EL (cell line): Measurements from ENCODE around the gene CCSER1.

Source experiments
- DNase-seq: peaks from one replicate; pipeline ENCODE4 v3.0.0-alpha.2; 2016

The CCSER1 gene

GRCh38 chr4:90128961-90129495 lies 1.8 kb downstream of the CCSER1 start:
- DNase-seq = no peak

GRCh38 chr4:90130076-90130475 lies 2.9 kb downstream of the CCSER1 start:
- no peak for DNase-seq

GRCh38 chr4:90137555-90137954 lies 10.4 kb downstream of the CCSER1 start:
- no peak for DNase-seq

- no peak for DNase-seq
These were observed 14.9 kb downstream of the CCSER1 start for GRCh38 chr4:90142081-90142480.

GRCh38 chr4:90145319-90145718 lies 18.1 kb downstream of the CCSER1 start:
- DNase-seq = no peak

GRCh38 chr4:90146306-90146705 lies 19.1 kb downstream of the CCSER1 start:
- no peak for DNase-seq

GRCh38 chr4:90148574-90149148 lies 21.5 kb downstream of the CCSER1 start:
- no peak for DNase-seq

- DNase-seq = no peak
These were observed 24.8 kb downstream of the CCSER1 start for GRCh38 chr4:90152024-90152423.

GRCh38 chr4:90159193-90159592 lies 32.0 kb downstream of the CCSER1 start:
- DNase-seq = no peak

- no peak for DNase-seq
These were observed 32.9 kb downstream of the CCSER1 start for GRCh38 chr4:90160044-90160443.

- no peak for DNase-seq
These were observed 35.4 kb downstream of the CCSER1 start for GRCh38 chr4:90162566-90162965.

GRCh38 chr4:90163872-90164271 lies 36.7 kb downstream of the CCSER1 start:
- no peak for DNase-seq

GRCh38 chr4:90165883-90166282 lies 38.7 kb downstream of the CCSER1 start:
- no peak for DNase-seq

- no peak for DNase-seq
These were observed 44.3 kb downstream of the CCSER1 start for GRCh38 chr4:90171491-90171890.

GRCh38 chr4:90174621-90175023 lies 47.4 kb downstream of the CCSER1 start:
- no peak for DNase-seq

GRCh38 chr4:90181644-90182043 lies 54.5 kb downstream of the CCSER1 start:
- DNase-seq = no peak

GRCh38 chr4:90183254-90183653 lies 56.1 kb downstream of the CCSER1 start:
- DNase-seq = no peak

GRCh38 chr4:90184560-90184959 lies 57.4 kb downstream of the CCSER1 start:
- no peak for DNase-seq

- no peak for DNase-seq
These were observed 58.2 kb downstream of the CCSER1 start for GRCh38 chr4:90185416-90185815.

- DNase-seq = no peak
These were observed 59.0 kb downstream of the CCSER1 start for GRCh38 chr4:90186229-90186628.

GRCh38 chr4:90187148-90187884 lies 60.1 kb downstream of the CCSER1 start:
- no peak for DNase-seq

- DNase-seq = no peak
These were observed 62.0 kb downstream of the CCSER1 start for GRCh38 chr4:90189178-90189577.

- no peak for DNase-seq
These were observed 62.8 kb downstream of the CCSER1 start for GRCh38 chr4:90189946-90190345.

- DNase-seq = no peak
These were observed 63.3 kb downstream of the CCSER1 start for GRCh38 chr4:90190525-90190924.
